GM12874 (cell line): ENCODE measurements around the gene RAB27B.

Source experiments
- CTCF ChIP-seq: IDR thresholded peaks from 2 replicates; pipeline ENCODE4 v1.5.1; 2011; ENCODE audit warnings: low read depth, mild to moderate bottlenecking, control low read depth, low read length, moderate library complexity; ENCODE audit not compliant: insufficient read depth

The RAB27B gene

GRCh38 chr18:54852780-54853675, 24.8 kb downstream of the RAB27B start:
- no peak for TF ChIP-seq CTCF

- TF ChIP-seq CTCF: no peak
Observed at GRCh38 chr18:54856105-54856646, 27.9 kb downstream of the RAB27B start.

GRCh38 chr18:54857499-54857898, 29.2 kb downstream of the RAB27B start:
- TF ChIP-seq CTCF: no peak

GRCh38 chr18:54859667-54860421, 31.6 kb downstream of the RAB27B start:
- TF ChIP-seq CTCF: no peak

GRCh38 chr18:54860941-54861340, 32.7 kb downstream of the RAB27B start:
- TF ChIP-seq CTCF: no peak

- TF ChIP-seq CTCF: no peak
Observed at GRCh38 chr18:54867131-54867530, 38.9 kb downstream of the RAB27B start.

GRCh38 chr18:54871231-54871630, 43.0 kb downstream of the RAB27B start:
- TF ChIP-seq CTCF: no peak
